Measurements from ENCODE around the gene WBP2. TPM values are rescaled to one million over a fixed set of nuclear protein-coding genes. Genes with fewer than 3 reads are reported as not detected.
A peak's percentile ranks its signal among the peaks of the same experiment; 100 is the strongest.

WBP2 gene
- polyA plus RNA-seq, 3 donors = 62.4 to 93.3 (median 67.9) TPM

DNA sequence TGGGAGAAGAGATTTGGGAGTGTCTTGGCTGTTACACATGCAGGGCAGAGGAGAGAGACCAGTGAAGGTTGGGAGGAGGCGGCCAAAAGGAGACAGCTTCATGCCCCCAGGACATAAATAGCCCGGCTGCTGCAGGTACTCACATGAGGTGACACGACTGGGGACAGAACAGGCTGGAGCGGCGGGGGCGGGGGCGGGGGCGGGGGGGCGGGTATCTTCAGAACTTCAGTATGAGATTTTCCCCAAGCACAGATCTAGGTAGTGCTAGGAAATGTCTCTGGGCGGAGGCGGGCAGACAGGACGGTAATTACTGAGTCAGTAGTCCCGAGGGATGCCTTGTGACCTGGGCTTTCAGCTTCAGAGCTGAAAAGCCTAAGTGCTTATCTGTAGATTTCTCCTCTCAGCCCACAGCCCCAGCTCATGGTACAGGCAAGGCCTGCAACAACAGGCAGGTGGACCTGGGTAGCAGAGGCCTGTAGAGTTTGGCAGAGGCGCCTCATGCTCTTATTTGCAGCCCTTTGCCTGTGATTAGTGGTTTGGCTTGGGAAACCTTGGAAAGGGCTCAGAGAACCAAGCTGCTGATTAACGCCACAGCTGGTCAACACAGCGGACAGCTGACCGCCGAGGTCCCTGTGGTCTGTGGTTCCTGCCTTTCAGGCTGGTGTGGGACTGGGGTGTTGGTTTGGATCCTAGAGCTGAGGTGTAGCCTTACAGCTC lies 46.1 kb downstream of the WBP2 start:
- H3K9ac ChIP-seq (ENCODE audit: insufficient read depth, low read length, poor library complexity, severe bottlenecking) = no peak overlapping the region
- no peaks in the 10 kb centered on the region for H3K4me1 ChIP-seq (ENCODE audit: control insufficient read depth in 1 of 2, insufficient read depth in 2 of 2, low read length in 2 of 2)
- no peaks in the 10 kb centered on the region for H3K27me3 ChIP-seq (ENCODE audit: control insufficient read depth in 2 of 2, insufficient read depth in 2 of 2, low read length in 2 of 2)
- TF ChIP-seq, protein P1, sequence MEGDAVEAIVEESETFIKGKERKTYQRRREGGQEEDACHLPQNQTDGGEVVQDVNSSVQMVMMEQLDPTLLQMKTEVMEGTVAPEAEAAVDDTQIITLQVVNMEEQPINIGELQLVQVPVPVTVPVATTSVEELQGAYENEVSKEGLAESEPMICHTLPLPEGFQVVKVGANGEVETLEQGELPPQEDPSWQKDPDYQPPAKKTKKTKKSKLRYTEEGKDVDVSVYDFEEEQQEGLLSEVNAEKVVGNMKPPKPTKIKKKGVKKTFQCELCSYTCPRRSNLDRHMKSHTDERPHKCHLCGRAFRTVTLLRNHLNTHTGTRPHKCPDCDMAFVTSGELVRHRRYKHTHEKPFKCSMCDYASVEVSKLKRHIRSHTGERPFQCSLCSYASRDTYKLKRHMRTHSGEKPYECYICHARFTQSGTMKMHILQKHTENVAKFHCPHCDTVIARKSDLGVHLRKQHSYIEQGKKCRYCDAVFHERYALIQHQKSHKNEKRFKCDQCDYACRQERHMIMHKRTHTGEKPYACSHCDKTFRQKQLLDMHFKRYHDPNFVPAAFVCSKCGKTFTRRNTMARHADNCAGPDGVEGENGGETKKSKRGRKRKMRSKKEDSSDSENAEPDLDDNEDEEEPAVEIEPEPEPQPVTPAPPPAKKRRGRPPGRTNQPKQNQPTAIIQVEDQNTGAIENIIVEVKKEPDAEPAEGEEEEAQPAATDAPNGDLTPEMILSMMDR (IDR thresholded peaks at IDR 0.05) = no peak
- 98% methylated on average over 10 of the region's 18 CpGs for WGBS (ENCODE audit: insufficient coverage)
- no peak overlapping the region for H3K4me3 ChIP-seq (replicated peaks in 1 of 3; ENCODE audit: low read depth in 2 of 3, low read length in 3 of 3)
- no peak overlapping the region for H3K4me2 ChIP-seq (replicated peaks; ENCODE audit: extremely low read depth, low read length, poor library complexity, severe bottlenecking)
- DNase-seq = no peak
- peaks cover 13% of the 10 kb centered on the region for H3K79me2 ChIP-seq (ENCODE audit: insufficient read depth, low read length)
- Mint-ChIP-seq H3K27me3 (ENCODE audit: low read depth in 3 of 3) (peaks cover 0 to 1% (median 0%) of the 10 kb centered on the region in 3 donors), H3K4me1 (no peaks in the 10 kb centered on the region), H3K27ac (peak overlapping the region in 1 of 7 donors; percentile 58), H3K36me3 (peaks cover 28 to 45% of the 10 kb centered on the region in 2 donors), H3K9me3 (peaks cover 0 to 3% (median 0%) of the 10 kb centered on the region in 7 donors), H3K4me3 (no peak overlapping the region)
- no peaks in the 10 kb centered on the region for H4K20me1 ChIP-seq (ENCODE audit: insufficient read depth, low read length)
- intact Hi-C loops (cut with micrococcal nuclease) = no loop called here
- H3K36me3 ChIP-seq (replicated peaks in 1 of 2; ENCODE audit: control insufficient read depth in 1 of 2, insufficient read depth in 2 of 2, low read length in 2 of 2) = peaks cover 37 to 51% of the 10 kb centered on the region in 2 donors
- H3K9me3 ChIP-seq (replicated peaks in 1 of 2; ENCODE audit: control insufficient read depth in 1 of 2, insufficient read depth in 1 of 2, low read length in 2 of 2) = no peaks in the 10 kb centered on the region
- no peak overlapping the region for H2AFZ ChIP-seq (ENCODE audit: insufficient read depth, low read depth, low read length, poor library complexity, severe bottlenecking)
- H3K27ac ChIP-seq (ENCODE audit: low read depth in 1 of 2, low read length in 2 of 2) = no peak overlapping the region

DNA sequence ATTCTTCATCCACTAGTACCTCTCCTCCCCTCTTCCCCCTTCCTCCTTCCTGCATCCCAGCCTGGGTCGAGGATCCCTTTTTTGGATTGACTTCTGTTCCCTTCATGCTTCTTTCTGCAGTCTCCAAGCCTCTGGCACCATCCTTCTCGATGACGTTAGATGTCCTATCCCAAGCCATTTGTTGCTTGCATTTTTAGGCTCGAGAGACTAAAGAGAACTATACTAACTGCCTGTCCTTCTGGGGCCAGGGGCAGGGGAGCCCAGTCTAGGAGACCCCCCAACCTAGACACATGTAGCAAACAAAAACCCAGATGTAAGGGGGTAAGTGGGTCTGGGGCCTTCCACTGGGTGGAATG lies 46.6 kb downstream of the WBP2 start:
- no peak overlapping the region for H3K9ac ChIP-seq (ENCODE audit: insufficient read depth, low read length, poor library complexity, severe bottlenecking)
- peaks cover 33 to 46% of the 10 kb centered on the region in 2 donors for H3K36me3 ChIP-seq (replicated peaks in 1 of 2; ENCODE audit: control insufficient read depth in 1 of 2, insufficient read depth in 2 of 2, low read length in 2 of 2)
- no peak overlapping the region for H3K4me3 Mint-ChIP-seq
- H3K27me3 ChIP-seq (ENCODE audit: control insufficient read depth in 2 of 2, insufficient read depth in 2 of 2, low read length in 2 of 2) = no peaks in the 10 kb centered on the region
- H3K27me3 Mint-ChIP-seq (ENCODE audit: low read depth in 3 of 3) = peaks cover 0 to 1% (median 0%) of the 10 kb centered on the region in 3 donors
- H3K9me3 Mint-ChIP-seq = peaks cover 0 to 3% (median 0%) of the 10 kb centered on the region in 7 donors
- DNase-seq = no peak
- H3K27ac ChIP-seq (ENCODE audit: low read depth in 1 of 2, low read length in 2 of 2) = no peak overlapping the region
- peaks cover 22 to 40% of the 10 kb centered on the region in 2 donors for H3K36me3 Mint-ChIP-seq
- H4K20me1 ChIP-seq (ENCODE audit: insufficient read depth, low read length) = no peaks in the 10 kb centered on the region
- H3K4me1 ChIP-seq (ENCODE audit: control insufficient read depth in 1 of 2, insufficient read depth in 2 of 2, low read length in 2 of 2) = no peaks in the 10 kb centered on the region
- TF ChIP-seq, protein P1 (IDR thresholded peaks at IDR 0.05) = no peak
- H3K4me1 Mint-ChIP-seq = no peaks in the 10 kb centered on the region
- H3K79me2 ChIP-seq (ENCODE audit: insufficient read depth, low read length) = peaks cover 16% of the 10 kb centered on the region
- WGBS (ENCODE audit: insufficient coverage) = 91% methylated on average over 3 of the region's 4 CpGs
- no peak overlapping the region for H3K4me3 ChIP-seq (replicated peaks in 1 of 3; ENCODE audit: low read depth in 2 of 3, low read length in 3 of 3)
- H3K4me2 ChIP-seq (replicated peaks; ENCODE audit: extremely low read depth, low read length, poor library complexity, severe bottlenecking) = no peak overlapping the region
- H3K27ac Mint-ChIP-seq = peak overlapping the region in 2 of 7 donors; percentile 58 to 68
- intact Hi-C loops (cut with micrococcal nuclease) = no loop called here
- H2AFZ ChIP-seq (ENCODE audit: insufficient read depth, low read depth, low read length, poor library complexity, severe bottlenecking) = no peak overlapping the region
- H3K9me3 ChIP-seq (replicated peaks in 1 of 2; ENCODE audit: control insufficient read depth in 1 of 2, insufficient read depth in 1 of 2, low read length in 2 of 2) = no peaks in the 10 kb centered on the region

Measured in CD14-positive monocyte (primary cell).